H54 (cell line): ENCODE measurements around the gene KCNQ1.
A peak's percentile ranks its signal among the peaks of the same experiment; 100 is the strongest.

Experiments
- DNase-seq: peaks from one replicate; pipeline ENCODE4 v3.0.0; 2011; ENCODE audit warnings: low spot score, mixed read lengths; ENCODE audit not compliant: insufficient read length
- FAIRE-seq: peaks from 3 replicates; lab custom pipeline; 2011; peaks lifted over from hg19 to GRCh38; lab: Jason Lieb, UNC
- POLR2A ChIP-seq: IDR thresholded peaks from 2 replicates; pipeline ENCODE4 v1.6.1; 2011; ENCODE audit warnings: low read depth, mild to moderate bottlenecking, low read length

KCNQ1 gene

GRCh38 chr11:2750682-2751522 is 306.1 kb downstream of the KCNQ1 start:
- no peak for FAIRE-seq
- DNase-seq: no peak
- no peak for TF ChIP-seq POLR2A

GRCh38 chr11:2751523-2752203 is 306.9 kb downstream of the KCNQ1 start:
- no peak for TF ChIP-seq POLR2A
- FAIRE-seq (no peak), DNase-seq (no peak)

GRCh38 chr11:2752204-2752770 is 307.5 kb downstream of the KCNQ1 start:
- no peak for FAIRE-seq

GRCh38 chr11:2752923-2753322 is 308.1 kb downstream of the KCNQ1 start:
- DNase-seq: no peak
- TF ChIP-seq POLR2A: no peak
- FAIRE-seq: no peak

More at GRCh38 chr11:2752204-2752770, 307.5 kb downstream of the KCNQ1 start:
- peak; percentile 45 for DNase-seq
- TF ChIP-seq POLR2A: no peak

- no peak for TF ChIP-seq POLR2A
- FAIRE-seq (no peak), DNase-seq (no peak)
Observed at GRCh38 chr11:2754008-2754407, 309.2 kb downstream of the KCNQ1 start.

- no peak for TF ChIP-seq POLR2A
- no peak for DNase-seq
- no peak for FAIRE-seq
Observed at GRCh38 chr11:2755071-2755470, 310.3 kb downstream of the KCNQ1 start.

- TF ChIP-seq POLR2A: no peak
- no peak for DNase-seq
- no peak for FAIRE-seq
Observed at GRCh38 chr11:2758751-2759150, 313.9 kb downstream of the KCNQ1 start.

- DNase-seq (no peak), FAIRE-seq (no peak)
- no peak for TF ChIP-seq POLR2A
Observed at GRCh38 chr11:2759228-2760195, 314.7 kb downstream of the KCNQ1 start.

- no peak for TF ChIP-seq POLR2A
- no peak for DNase-seq
- FAIRE-seq: no peak
Observed at GRCh38 chr11:2760196-2760871, 315.5 kb downstream of the KCNQ1 start.

GRCh38 chr11:2761131-2762030 is 316.6 kb downstream of the KCNQ1 start:
- DNase-seq (no peak), FAIRE-seq (no peak)
- TF ChIP-seq POLR2A: no peak

- no peak for TF ChIP-seq POLR2A
- DNase-seq (no peak), FAIRE-seq (no peak)
Observed at GRCh38 chr11:2762031-2762380, 317.2 kb downstream of the KCNQ1 start.

- TF ChIP-seq POLR2A: no peak
- DNase-seq (no peak), FAIRE-seq (no peak)
Observed at GRCh38 chr11:2762451-2762850, 317.6 kb downstream of the KCNQ1 start.

- DNase-seq (no peak), FAIRE-seq (no peak)
- TF ChIP-seq POLR2A: no peak
Observed at GRCh38 chr11:2763984-2764383, 319.2 kb downstream of the KCNQ1 start.
